NT2/D1 (cell line): ENCODE results near the gene UCK2.

ENCODE experiments used
- DNase-seq: peaks from one replicate; pipeline ENCODE4 v3.0.0-alpha.2; 2011; ENCODE audit warnings: low read depth, low spot score
- H3K27me3 ChIP-seq: 2 replicates; pipeline ENCODE4 v1.6.0; 2011; ENCODE audit warnings: mild to moderate bottlenecking; ENCODE audit not compliant: insufficient read length, insufficient read depth
- H3K36me3 ChIP-seq: 2 replicates; pipeline ENCODE4 v1.6.1; 2011; ENCODE audit warnings: mild to moderate bottlenecking, low read length, mixed read lengths; ENCODE audit not compliant: insufficient read depth, insufficient read length
- H3K4me1 ChIP-seq: 2 replicates; pipeline ENCODE4 v1.5.1; 2011; ENCODE audit not compliant: insufficient read depth, insufficient read length
- H3K4me3 ChIP-seq: 2 replicates; pipeline ENCODE4 v1.5.1; 2011; ENCODE audit warnings: low read depth; ENCODE audit not compliant: insufficient read length
- H3K9ac ChIP-seq: 2 replicates; pipeline ENCODE4 v1.6.0; 2011; ENCODE audit warnings: low read depth; ENCODE audit not compliant: insufficient read length
- H3K9me3 ChIP-seq: 2 replicates; pipeline ENCODE4 v1.5.1; 2011; ENCODE audit warnings: mild to moderate bottlenecking, low read length; ENCODE audit not compliant: insufficient read depth
- SUZ12 ChIP-seq: IDR thresholded peaks from 2 replicates; pipeline ENCODE4 v1.6.1; 2011; ENCODE audit not compliant: insufficient read length, insufficient read depth; ENCODE audit errors: extremely low read depth
- YY1 ChIP-seq: IDR thresholded peaks from 2 replicates; pipeline ENCODE4 v1.6.1; 2011; ENCODE audit not compliant: insufficient read length, insufficient read depth
- ZNF274 ChIP-seq: IDR thresholded peaks from 2 replicates; pipeline ENCODE4 v1.6.1; 2011; ENCODE audit warnings: mild to moderate bottlenecking, low read depth, low read length

Gene UCK2

DNA sequence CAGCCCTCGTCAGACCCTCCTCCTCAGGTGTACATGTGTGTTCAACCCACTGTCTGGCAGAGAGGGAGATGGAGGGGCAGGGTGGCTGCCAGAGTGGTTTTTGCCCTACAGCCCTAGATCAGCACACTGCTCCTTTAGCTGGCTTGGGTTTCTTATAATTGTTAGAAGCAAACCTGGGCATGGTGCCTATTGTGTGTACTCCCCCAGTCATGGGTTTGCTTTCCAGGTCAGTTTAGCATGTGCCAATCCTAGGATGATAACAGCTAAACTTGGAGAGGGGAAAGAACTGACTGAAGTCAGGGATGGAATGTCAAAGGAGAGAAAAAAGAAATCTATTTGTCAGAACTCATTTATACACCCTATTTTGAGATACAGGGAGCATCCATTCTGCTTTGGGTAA lies 63.3 kb downstream of the UCK2 start:
- H3K4me3 ChIP-seq = no peak overlapping the region
- TF ChIP-seq SUZ12 = no peak
- no peaks in the 10 kb centered on the region for H3K4me1 ChIP-seq
- H3K36me3 ChIP-seq = peaks cover 64% of the 10 kb centered on the region
- no peaks in the 10 kb centered on the region for H3K27me3 ChIP-seq
- H3K9me3 ChIP-seq = peaks cover 9% of the 10 kb centered on the region; the same call in 1 of the 2 replicates
- DNase-seq = no peak
- no peak overlapping the region for H3K9ac ChIP-seq

GRCh38 chr1:165891111-165891860 lies 63.9 kb downstream of the UCK2 start:
- no peaks in the 10 kb centered on the region for H3K27me3 ChIP-seq
- DNase-seq = no peak
- H3K9me3 ChIP-seq = peaks cover 9% of the 10 kb centered on the region; the same call in 1 of the 2 replicates
- peaks cover 69% of the 10 kb centered on the region for H3K36me3 ChIP-seq
- no peak overlapping the region for H3K4me3 ChIP-seq
- H3K9ac ChIP-seq = no peak overlapping the region
- H3K4me1 ChIP-seq = no peaks in the 10 kb centered on the region
- no peak for TF ChIP-seq ZNF274
- TF ChIP-seq SUZ12 = no peak
- no peak for TF ChIP-seq YY1

GRCh38 chr1:165892935-165893334 lies 65.5 kb downstream of the UCK2 start:
- H3K9ac ChIP-seq = no peak overlapping the region
- no peak for DNase-seq
- H3K4me1 ChIP-seq = no peaks in the 10 kb centered on the region
- H3K36me3 ChIP-seq = peaks cover 80% of the 10 kb centered on the region
- no peak for TF ChIP-seq ZNF274
- no peak for TF ChIP-seq SUZ12
- no peak for TF ChIP-seq YY1
- H3K4me3 ChIP-seq = no peak overlapping the region
- no peaks in the 10 kb centered on the region for H3K27me3 ChIP-seq
- peaks cover 9% of the 10 kb centered on the region; the same call in 1 of the 2 replicates for H3K9me3 ChIP-seq

GRCh38 chr1:165893507-165893906 lies 66.1 kb downstream of the UCK2 start:
- DNase-seq = no peak
- H3K9me3 ChIP-seq = peaks cover 9% of the 10 kb centered on the region; the same call in 1 of the 2 replicates
- TF ChIP-seq SUZ12 (no peak), ZNF274 (no peak), YY1 (no peak)
- H3K4me3 ChIP-seq = no peak overlapping the region
- peaks cover 86% of the 10 kb centered on the region for H3K36me3 ChIP-seq
- H3K4me1 ChIP-seq = no peaks in the 10 kb centered on the region
- no peaks in the 10 kb centered on the region for H3K27me3 ChIP-seq
- H3K9ac ChIP-seq = no peak overlapping the region

DNA sequence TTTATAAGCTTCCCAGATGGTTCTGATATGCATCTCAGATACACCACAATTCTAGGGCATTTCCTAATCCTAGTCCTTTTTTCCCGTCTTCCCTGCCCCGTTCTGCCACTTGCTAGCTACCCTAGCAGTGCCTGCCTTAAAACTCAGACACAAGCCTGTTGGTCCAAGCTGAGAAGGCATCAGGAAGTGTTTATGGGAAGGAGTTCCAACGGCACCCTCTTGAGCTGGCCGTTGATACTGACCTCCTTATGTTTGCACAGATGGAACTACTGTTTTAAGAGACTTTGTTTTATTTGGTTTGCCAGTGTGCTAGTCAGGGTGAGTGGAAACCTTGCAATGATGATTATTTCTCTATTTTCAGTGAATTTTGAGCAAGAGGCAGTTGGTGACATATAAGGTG lies 67.2 kb downstream of the UCK2 start:
- H3K27me3 ChIP-seq = no peaks in the 10 kb centered on the region
- no peak for TF ChIP-seq YY1
- no peak for TF ChIP-seq ZNF274
- TF ChIP-seq SUZ12 = no peak
- peaks cover 94% of the 10 kb centered on the region for H3K36me3 ChIP-seq
- peaks cover 9% of the 10 kb centered on the region; the same call in 1 of the 2 replicates for H3K9me3 ChIP-seq
- H3K4me3 ChIP-seq = no peak overlapping the region
- no peak for DNase-seq
- H3K4me1 ChIP-seq = no peaks in the 10 kb centered on the region
- no peak overlapping the region for H3K9ac ChIP-seq

- H3K36me3 ChIP-seq = peaks cover 95% of the 10 kb centered on the region
- H3K4me3 ChIP-seq = no peak overlapping the region
- TF ChIP-seq ZNF274 (no peak), SUZ12 (no peak), YY1 (no peak)
- no peak overlapping the region for H3K9ac ChIP-seq
- DNase-seq = no peak
- no peaks in the 10 kb centered on the region for H3K4me1 ChIP-seq
- H3K27me3 ChIP-seq = no peaks in the 10 kb centered on the region
- H3K9me3 ChIP-seq = peaks cover 9% of the 10 kb centered on the region; the same call in 1 of the 2 replicates
Measured at GRCh38 chr1:165895451-165895871, 68.0 kb downstream of the UCK2 start.

DNA sequence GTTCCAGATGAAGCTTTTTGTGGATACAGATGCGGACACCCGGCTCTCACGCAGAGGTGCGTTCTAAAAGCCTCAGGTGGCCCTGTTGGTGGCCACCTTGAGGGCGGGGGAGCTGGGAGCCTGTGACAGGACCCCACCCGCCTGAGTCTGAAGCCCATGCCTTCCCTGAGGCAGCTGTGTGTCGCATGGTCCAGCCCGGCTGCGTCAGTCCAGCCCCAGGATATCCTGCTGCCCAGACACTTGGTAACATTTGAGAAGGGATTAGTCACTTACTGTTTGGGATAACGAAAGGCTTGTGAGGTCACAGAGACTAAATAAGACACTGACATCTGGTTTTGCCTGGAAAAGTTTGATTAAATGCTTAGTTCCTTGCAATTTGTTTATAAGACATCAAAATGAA lies 68.9 kb downstream of the UCK2 start:
- no peak overlapping the region for H3K4me3 ChIP-seq
- no peak overlapping the region for H3K9ac ChIP-seq
- no peaks in the 10 kb centered on the region for H3K4me1 ChIP-seq
- TF ChIP-seq ZNF274 = no peak
- TF ChIP-seq YY1 = no peak
- no peak for TF ChIP-seq SUZ12
- H3K27me3 ChIP-seq = no peaks in the 10 kb centered on the region
- peaks cover 7% of the 10 kb centered on the region; the same call in 1 of the 2 replicates for H3K9me3 ChIP-seq
- H3K36me3 ChIP-seq = peaks cover 95% of the 10 kb centered on the region
- no peak for DNase-seq
